Stimulated activated naive B cell treated with anti-CD40 and anti-IgM and Interleukin-4, amounts not matched to agents 10 μg/mL and 1 μg/mL and 100 μg/mL, for 72 hours (primary cell): ENCODE data around the gene APC.
"Not testable (repeated sequence)": the region's sequence is repeated elsewhere in the genome, so short reads cannot be mapped to it uniquely, and the experiment has no call there.

Experiments used
- ATAC-seq, 2 donors: fragments of 150-1000 bp; cut with Tn5 transposase; replicated peaks; 2 replicates each; pipeline ENCODE4 v1.10.0; 2021; ENCODE audit warnings: moderate library complexity in 1 of 2
- DNase-seq: peaks from one replicate; pipeline ENCODE4 v3.0.0; 2021
- H3K27ac Mint-ChIP-seq: one replicate; pipeline ENCODE4 v1.8.0; 2022; ENCODE audit warnings: mild to moderate bottlenecking, mixed read lengths
- H3K27me3 Mint-ChIP-seq, 2 donors: one replicate each; pipeline ENCODE4 v1.8.0; 2022; ENCODE audit warnings: mixed read lengths in 2 of 2
- H3K36me3 Mint-ChIP-seq, 2 donors: one replicate each; pipeline ENCODE4 v1.8.0; 2022; ENCODE audit warnings: mixed read lengths in 2 of 2, mild to moderate bottlenecking in 1 of 2
- H3K4me1 Mint-ChIP-seq, 2 donors: one replicate each; pipeline ENCODE4 v1.8.0; 2022; ENCODE audit warnings: mixed read lengths in 2 of 2, mild to moderate bottlenecking in 1 of 2
- H3K4me3 Mint-ChIP-seq, 2 donors: one replicate each; pipeline ENCODE4 v1.8.0; 2022; ENCODE audit warnings: mild to moderate bottlenecking in 2 of 2, mixed read lengths in 2 of 2, moderate library complexity in 1 of 2
- H3K9me3 Mint-ChIP-seq, 2 donors: one replicate each; pipeline ENCODE4 v1.8.0; 2022; ENCODE audit warnings: mixed read lengths in 2 of 2, mild to moderate bottlenecking in 1 of 2

The APC gene

GRCh38 chr5:112823181-112823580, 85.5 kb downstream of the APC start:
- Mint-ChIP-seq H3K27me3 (no peaks in the 10 kb centered on the region), H3K4me1 (peaks cover 5 to 21% of the 10 kb centered on the region in 2 donors), H3K27ac (no peak overlapping the region), H3K4me3 (no peak overlapping the region), H3K9me3 (no peaks in the 10 kb centered on the region), H3K36me3 (peaks cover 24 to 50% of the 10 kb centered on the region in 2 donors)
- DNase-seq (no peak), ATAC-seq (no peak)

- no peak overlapping the region for H3K27ac Mint-ChIP-seq
- no peak for DNase-seq
Measured at GRCh38 chr5:112823656-112824055, 86.0 kb downstream of the APC start.

GRCh38 chr5:112824197-112824596, 86.5 kb downstream of the APC start:
- H3K4me3 Mint-ChIP-seq, result no peak overlapping the region
- peaks cover 23 to 50% of the 10 kb centered on the region in 2 donors for H3K36me3 Mint-ChIP-seq
- H3K27me3 Mint-ChIP-seq, result no peaks in the 10 kb centered on the region

More at GRCh38 chr5:112823656-112824055, 86.0 kb downstream of the APC start:
- peaks cover 25 to 51% of the 10 kb centered on the region in 2 donors for H3K36me3 Mint-ChIP-seq
- no peak for ATAC-seq
- no peaks in the 10 kb centered on the region for H3K27me3 Mint-ChIP-seq
- no peak overlapping the region for H3K4me3 Mint-ChIP-seq
- H3K4me1 Mint-ChIP-seq, result peaks cover 5 to 21% of the 10 kb centered on the region in 2 donors
- no peaks in the 10 kb centered on the region for H3K9me3 Mint-ChIP-seq

GRCh38 chr5:112830378-112830777, 92.7 kb downstream of the APC start:
- H3K4me3 Mint-ChIP-seq, result no peak overlapping the region
- H3K4me1 Mint-ChIP-seq, result no peaks in the 10 kb centered on the region
- no peaks in the 10 kb centered on the region for H3K27me3 Mint-ChIP-seq
- no peaks in the 10 kb centered on the region for H3K9me3 Mint-ChIP-seq
- peak overlapping the region; percentile 52 for H3K27ac Mint-ChIP-seq
- no peak for DNase-seq
- peaks cover 18 to 39% of the 10 kb centered on the region in 2 donors for H3K36me3 Mint-ChIP-seq
- ATAC-seq, result no peak

More at GRCh38 chr5:112824197-112824596, 86.5 kb downstream of the APC start:
- DNase-seq (no peak), ATAC-seq (no peak)
- H3K4me1 Mint-ChIP-seq, result peaks cover 5 to 21% of the 10 kb centered on the region in 2 donors
- no peak overlapping the region for H3K27ac Mint-ChIP-seq
- no peaks in the 10 kb centered on the region for H3K9me3 Mint-ChIP-seq

GRCh38 chr5:112833971-112834370, 96.3 kb downstream of the APC start:
- DNase-seq, result no peak

GRCh38 chr5:112844489-112844888, 106.8 kb downstream of the APC start:
- ATAC-seq, result no peak
- Mint-ChIP-seq H3K4me3 (no peak overlapping the region), H3K9me3 (no peaks in the 10 kb centered on the region), H3K27me3 (no peaks in the 10 kb centered on the region), H3K27ac (no peak overlapping the region), H3K4me1 (peaks cover 4 to 7% of the 10 kb centered on the region in 2 donors), H3K36me3 (peaks cover 14 to 32% of the 10 kb centered on the region in 2 donors)
- no peak for DNase-seq

More at GRCh38 chr5:112833971-112834370, 96.3 kb downstream of the APC start:
- no peaks in the 10 kb centered on the region for H3K9me3 Mint-ChIP-seq
- no peak overlapping the region for H3K4me3 Mint-ChIP-seq
- ATAC-seq, result no peak
- H3K27me3 Mint-ChIP-seq, result no peaks in the 10 kb centered on the region
- H3K36me3 Mint-ChIP-seq, result peaks cover 28 to 48% of the 10 kb centered on the region in 2 donors
- H3K4me1 Mint-ChIP-seq, result no peaks in the 10 kb centered on the region
- H3K27ac Mint-ChIP-seq, result peak overlapping the region; percentile 9

- Mint-ChIP-seq H3K36me3 (peaks cover 5 to 14% of the 10 kb centered on the region in 2 donors), H3K9me3 (no peaks in the 10 kb centered on the region), H3K27ac (no peak overlapping the region), H3K4me3 (no peak overlapping the region), H3K27me3 (peaks cover 0 to under 1% of the 10 kb centered on the region in 2 donors), H3K4me1 (peaks cover 6 to 7% of the 10 kb centered on the region in 2 donors)
- no peak for DNase-seq
- ATAC-seq, result no peak
Measured at GRCh38 chr5:112846556-112846955, 108.9 kb downstream of the APC start.

GRCh38 chr5:112847306-112847705, 109.6 kb downstream of the APC start:
- H3K27ac Mint-ChIP-seq, result no peak overlapping the region
- ATAC-seq (no peak), DNase-seq (no peak)
- no peaks in the 10 kb centered on the region for H3K9me3 Mint-ChIP-seq
- H3K36me3 Mint-ChIP-seq, result peaks cover 5 to 11% of the 10 kb centered on the region in 2 donors
- peaks cover 0 to 4% of the 10 kb centered on the region in 2 donors for H3K27me3 Mint-ChIP-seq
- no peak overlapping the region for H3K4me3 Mint-ChIP-seq
- H3K4me1 Mint-ChIP-seq, result peaks cover 6 to 7% of the 10 kb centered on the region in 2 donors

GRCh38 chr5:112848116-112848811, 110.6 kb downstream of the APC start:
- peaks cover 0 to 4% of the 10 kb centered on the region in 2 donors for H3K36me3 Mint-ChIP-seq
- ATAC-seq, result peak; percentile 100
- peak overlapping the region; percentile 47 for H3K27ac Mint-ChIP-seq
- no peak overlapping the region for H3K4me3 Mint-ChIP-seq
- peaks cover 6 to 7% of the 10 kb centered on the region in 2 donors for H3K4me1 Mint-ChIP-seq
- no peaks in the 10 kb centered on the region for H3K9me3 Mint-ChIP-seq
- DNase-seq, result peak; percentile 17
- H3K27me3 Mint-ChIP-seq, result peaks cover 0 to 4% of the 10 kb centered on the region in 2 donors

GRCh38 chr5:112849912-112850311, 112.2 kb downstream of the APC start:
- peaks cover 3 to 5% of the 10 kb centered on the region in 2 donors for H3K9me3 Mint-ChIP-seq
- no peak overlapping the region for H3K27ac Mint-ChIP-seq
- no peak for DNase-seq
- H3K27me3 Mint-ChIP-seq, result peaks cover 6 to 9% of the 10 kb centered on the region in 2 donors
- ATAC-seq, result no peak
- H3K4me3 Mint-ChIP-seq, result no peak overlapping the region
- H3K4me1 Mint-ChIP-seq, result peaks cover 6 to 7% of the 10 kb centered on the region in 2 donors
- peaks cover 4% of the 10 kb centered on the region in 2 donors for H3K36me3 Mint-ChIP-seq

- H3K27ac Mint-ChIP-seq, result no peak overlapping the region
- H3K4me1 Mint-ChIP-seq, result peaks cover 0 to under 1% of the 10 kb centered on the region in 2 donors
- no peak overlapping the region for H3K4me3 Mint-ChIP-seq
- no peak for DNase-seq
- no peak for ATAC-seq
- peaks cover 6 to 11% of the 10 kb centered on the region in 2 donors for H3K36me3 Mint-ChIP-seq
- H3K27me3 Mint-ChIP-seq, result peaks cover 26 to 28% of the 10 kb centered on the region in 2 donors
- H3K9me3 Mint-ChIP-seq, result peaks cover 7 to 10% of the 10 kb centered on the region in 2 donors
Measured at GRCh38 chr5:112854651-112855050, 117.0 kb downstream of the APC start.

- H3K27ac Mint-ChIP-seq, result no peak overlapping the region
- H3K36me3 Mint-ChIP-seq, result peaks cover 6 to 12% of the 10 kb centered on the region in 2 donors
- H3K4me1 Mint-ChIP-seq, result peaks cover 6 to 13% of the 10 kb centered on the region in 2 donors
- DNase-seq (no peak), ATAC-seq (no peak)
- peaks cover 24 to 26% of the 10 kb centered on the region in 2 donors for H3K27me3 Mint-ChIP-seq
- H3K9me3 Mint-ChIP-seq, result peaks cover 7 to 10% of the 10 kb centered on the region in 2 donors
- H3K4me3 Mint-ChIP-seq, result no peak overlapping the region
Measured at GRCh38 chr5:112857866-112858265, 120.2 kb downstream of the APC start.

- Mint-ChIP-seq H3K27ac (peak overlapping the region; percentile 99), H3K27me3 (peaks cover 13 to 14% of the 10 kb centered on the region in 2 donors), H3K4me3 (peak overlapping the region; percentile 95 to 96), H3K4me1 (peaks cover 11 to 22% of the 10 kb centered on the region in 2 donors)
- DNase-seq, H3K36me3 Mint-ChIP-seq, H3K9me3 Mint-ChIP-seq, ATAC-seq: not testable (repeated sequence)
Measured at GRCh38 chr5:112860571-112860928, 122.9 kb downstream of the APC start.

GRCh38 chr5:112860929-112861637, 123.4 kb downstream of the APC start, which contains the start of gene SRP19:
TSS of gene SRP19 (plus strand) at chr5:112861287. CDS start at chr5:112861377, 90 bp downstream.
- DNase-seq (peak; percentile 88), ATAC-seq (peak; percentile 96 to 97)
- Mint-ChIP-seq H3K27me3 (peaks cover 9 to 10% of the 10 kb centered on the region in 2 donors), H3K4me3 (peak within 1 kb of the TSS; percentile 95 to 96), H3K4me1 (peaks cover 11 to 22% of the 10 kb centered on the region in 2 donors), H3K27ac (peak within 1 kb of the TSS; percentile 99), H3K36me3 (peaks cover 6 to 10% of the 10 kb centered on the region in 2 donors), H3K9me3 (no peaks in the 10 kb centered on the region)
